SK-N-MC (cell line): Measurements from ENCODE around the gene KCNQ1OT1.

Experiments
- DNase-seq: peaks from one replicate; pipeline ENCODE4 v3.0.0-alpha.2; 2011; ENCODE audit warnings: low read depth, low spot score
- H3K27ac ChIP-seq: fragments of 200-600 bp; sonication (generic); 2 replicates; pipeline ENCODE4 v1.5.1; 2016; ENCODE audit warnings: mixed run types
- H3K36me3 ChIP-seq: fragments of 200-600 bp; sonication (generic); 2 replicates; pipeline ENCODE4 v1.6.1; 2017; ENCODE audit warnings: antibody characterized with exemption, low read length, mixed read lengths; ENCODE audit not compliant: insufficient read depth
- H3K4me3 ChIP-seq: fragments of 200-600 bp; sonication (generic); 2 replicates; pipeline ENCODE4 v1.5.1; 2016
- H3K9ac ChIP-seq: fragments of 200-600 bp; sonication (generic); 2 replicates; pipeline ENCODE4 v1.8.0; 2017; ENCODE audit warnings: mixed run types, mixed read lengths; ENCODE audit not compliant: insufficient read length
- H3K9me3 ChIP-seq: fragments of 200-600 bp; sonication (generic); 2 replicates; pipeline ENCODE4 v1.6.1; 2017; ENCODE audit warnings: low read depth, mild to moderate bottlenecking, antibody characterized with exemption, low read length, moderate library complexity, mixed read lengths
- EZH2 ChIP-seq: fragments of 200-600 bp; sonication (generic); IDR thresholded peaks from one replicate; pipeline ENCODE4 v1.6.1; 2017; ENCODE audit warnings: antibody characterized with exemption
- FOXP2 ChIP-seq: optimal IDR thresholded peaks from 2 replicates; pipeline ENCODE3; 2011; ENCODE audit warnings: mild to moderate bottlenecking, moderate library complexity; ENCODE audit not compliant: insufficient read depth; ENCODE audit errors: extremely low read length, control extremely low read depth
- POLR2AphosphoS5 ChIP-seq: IDR thresholded peaks from 2 replicates; pipeline ENCODE4 v1.6.1; 2012; ENCODE audit warnings: mild to moderate bottlenecking, low read depth, low read length, borderline replicate concordance

Gene KCNQ1OT1

GRCh38 chr11:2738551-2739431 lies 39.0 kb upstream of the KCNQ1OT1 start:
- Histone ChIP-seq H3K9me3 (no peaks in the 10 kb centered on the region), H3K27ac (no peak overlapping the region), H3K4me3 (no peak overlapping the region), H3K36me3 (no peaks in the 10 kb centered on the region), H3K9ac (no peak overlapping the region)
- no peak for DNase-seq
- TF ChIP-seq FOXP2 (no peak), POLR2AphosphoS5 (no peak), EZH2 (no peak)

- no peak for DNase-seq
- TF ChIP-seq POLR2AphosphoS5 = no peak
- no peak for TF ChIP-seq FOXP2
- no peak for TF ChIP-seq EZH2
- H3K9ac ChIP-seq = no peak overlapping the region
- H3K9me3 ChIP-seq = no peaks in the 10 kb centered on the region
- H3K36me3 ChIP-seq = no peaks in the 10 kb centered on the region
- no peak overlapping the region for H3K4me3 ChIP-seq
- no peak overlapping the region for H3K27ac ChIP-seq
Observed at GRCh38 chr11:2737866-2738265, 38.1 kb upstream of the KCNQ1OT1 start.

GRCh38 chr11:2737226-2737590 lies 37.4 kb upstream of the KCNQ1OT1 start:
- H3K4me3 ChIP-seq = no peak overlapping the region
- H3K9ac ChIP-seq = no peak overlapping the region
- no peaks in the 10 kb centered on the region for H3K9me3 ChIP-seq
- H3K27ac ChIP-seq = no peak overlapping the region
- TF ChIP-seq FOXP2 (no peak), POLR2AphosphoS5 (no peak), EZH2 (no peak)
- no peak for DNase-seq
- H3K36me3 ChIP-seq = no peaks in the 10 kb centered on the region

GRCh38 chr11:2736577-2737225 lies 36.9 kb upstream of the KCNQ1OT1 start:
- Histone ChIP-seq H3K27ac (no peak overlapping the region), H3K9me3 (no peaks in the 10 kb centered on the region), H3K9ac (no peak overlapping the region), H3K36me3 (no peaks in the 10 kb centered on the region), H3K4me3 (no peak overlapping the region)
- TF ChIP-seq EZH2 (no peak), POLR2AphosphoS5 (no peak), FOXP2 (no peak)
- no peak for DNase-seq

GRCh38 chr11:2735053-2735589 lies 35.3 kb upstream of the KCNQ1OT1 start:
- no peak overlapping the region for H3K27ac ChIP-seq
- DNase-seq = no peak
- no peak overlapping the region for H3K9ac ChIP-seq
- H3K4me3 ChIP-seq = no peak overlapping the region
- no peaks in the 10 kb centered on the region for H3K36me3 ChIP-seq
- H3K9me3 ChIP-seq = no peaks in the 10 kb centered on the region
- TF ChIP-seq FOXP2 (no peak), EZH2 (no peak), POLR2AphosphoS5 (no peak)

- Histone ChIP-seq H3K9ac (no peak overlapping the region), H3K9me3 (no peaks in the 10 kb centered on the region), H3K36me3 (no peaks in the 10 kb centered on the region), H3K27ac (no peak overlapping the region), H3K4me3 (no peak overlapping the region)
- TF ChIP-seq POLR2AphosphoS5 = no peak
- TF ChIP-seq EZH2 = no peak
- TF ChIP-seq FOXP2 = no peak
- no peak for DNase-seq
Observed at GRCh38 chr11:2734181-2735052, 34.6 kb upstream of the KCNQ1OT1 start.

GRCh38 chr11:2732940-2733628 lies 33.3 kb upstream of the KCNQ1OT1 start:
- DNase-seq = no peak
- Histone ChIP-seq H3K9me3 (no peaks in the 10 kb centered on the region), H3K36me3 (no peaks in the 10 kb centered on the region), H3K4me3 (no peak overlapping the region), H3K27ac (no peak overlapping the region), H3K9ac (no peak overlapping the region)
- TF ChIP-seq EZH2 (no peak), FOXP2 (no peak), POLR2AphosphoS5 (no peak)
